ENCODE results near the gene ZNF497.

The ZNF497 gene

DNA sequence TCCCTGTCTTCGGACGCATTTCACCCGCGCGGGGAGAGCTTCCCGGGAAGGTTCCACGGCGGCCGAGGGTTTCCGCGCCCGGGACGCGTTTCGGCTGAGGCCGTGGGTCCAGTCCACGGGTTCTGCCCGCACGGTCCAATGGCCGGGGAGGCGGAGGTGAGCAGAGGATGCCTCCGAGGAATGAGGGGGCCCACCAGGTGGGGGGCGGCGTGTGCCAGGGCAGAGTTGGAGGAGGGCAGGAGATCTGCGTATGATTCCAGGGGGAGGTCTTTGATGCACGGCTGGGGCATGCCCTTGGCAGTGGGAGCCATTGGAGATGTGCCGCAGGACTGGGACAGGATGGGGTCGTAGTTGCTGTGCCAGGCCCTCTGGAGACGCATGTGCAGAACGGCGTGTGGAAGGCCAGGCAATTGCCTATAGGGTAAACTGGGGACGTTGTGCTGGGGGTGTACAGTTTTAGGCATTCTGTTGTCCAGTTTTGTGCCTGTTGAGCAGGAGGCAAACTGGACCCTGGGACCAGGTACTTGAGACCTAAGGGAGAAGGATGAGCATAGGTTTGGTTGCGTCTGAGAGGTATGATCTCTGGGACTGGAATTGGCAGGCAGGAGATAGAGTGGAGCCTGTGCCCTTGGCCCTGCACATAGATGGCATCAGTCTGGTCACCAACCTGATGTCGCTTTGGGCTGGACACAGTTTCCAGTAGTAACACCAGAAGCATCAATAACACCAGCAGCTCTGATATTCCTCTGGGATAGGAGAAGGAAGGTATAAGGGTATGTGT, 46.6 kb upstream of the ZNF497 start (continued):
- TF ChIP-seq, protein P1, sequence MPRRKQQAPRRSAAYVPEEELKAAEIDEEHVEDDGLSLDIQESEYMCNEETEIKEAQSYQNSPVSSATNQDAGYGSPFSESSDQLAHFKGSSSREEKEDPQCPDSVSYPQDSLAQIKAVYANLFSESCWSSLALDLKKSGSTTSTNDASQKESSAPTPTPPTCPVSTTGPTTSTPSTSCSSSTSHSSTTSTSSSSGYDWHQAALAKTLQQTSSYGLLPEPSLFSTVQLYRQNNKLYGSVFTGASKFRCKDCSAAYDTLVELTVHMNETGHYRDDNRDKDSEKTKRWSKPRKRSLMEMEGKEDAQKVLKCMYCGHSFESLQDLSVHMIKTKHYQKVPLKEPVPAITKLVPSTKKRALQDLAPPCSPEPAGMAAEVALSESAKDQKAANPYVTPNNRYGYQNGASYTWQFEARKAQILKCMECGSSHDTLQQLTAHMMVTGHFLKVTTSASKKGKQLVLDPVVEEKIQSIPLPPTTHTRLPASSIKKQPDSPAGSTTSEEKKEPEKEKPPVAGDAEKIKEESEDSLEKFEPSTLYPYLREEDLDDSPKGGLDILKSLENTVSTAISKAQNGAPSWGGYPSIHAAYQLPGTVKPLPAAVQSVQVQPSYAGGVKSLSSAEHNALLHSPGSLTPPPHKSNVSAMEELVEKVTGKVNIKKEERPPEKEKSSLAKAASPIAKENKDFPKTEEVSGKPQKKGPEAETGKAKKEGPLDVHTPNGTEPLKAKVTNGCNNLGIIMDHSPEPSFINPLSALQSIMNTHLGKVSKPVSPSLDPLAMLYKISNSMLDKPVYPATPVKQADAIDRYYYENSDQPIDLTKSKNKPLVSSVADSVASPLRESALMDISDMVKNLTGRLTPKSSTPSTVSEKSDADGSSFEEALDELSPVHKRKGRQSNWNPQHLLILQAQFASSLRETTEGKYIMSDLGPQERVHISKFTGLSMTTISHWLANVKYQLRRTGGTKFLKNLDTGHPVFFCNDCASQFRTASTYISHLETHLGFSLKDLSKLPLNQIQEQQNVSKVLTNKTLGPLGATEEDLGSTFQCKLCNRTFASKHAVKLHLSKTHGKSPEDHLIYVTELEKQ (tag by site-specific recombination; IDR thresholded peaks at IDR 0.05; ENCODE audit: borderline replicate concordance) = no peak
- TF ChIP-seq ZNF629 (tag by site-specific recombination; IDR thresholded peaks at IDR 0.05) (no peak), GLI4 (tag by site-specific recombination; IDR thresholded peaks at IDR 0.05) (peak; percentile 13; the same call in 1 of the 2 replicates), ZIC2 (tag by site-specific recombination; IDR thresholded peaks at IDR 0.05) (peak; percentile 77), ZNF76 (tag by site-specific recombination; IDR thresholded peaks at IDR 0.05; ENCODE audit: borderline replicate concordance, low read depth) (no peak; the same call in 1 of the 2 replicates), ZNF23 (tag by site-specific recombination; IDR thresholded peaks at IDR 0.05; ENCODE audit: borderline replicate concordance) (no peak), ATF2 (tag by site-specific recombination; IDR thresholded peaks at IDR 0.05; ENCODE audit: low read depth) (no peak), ZNF560 (tag by site-specific recombination; IDR thresholded peaks at IDR 0.05; ENCODE audit: borderline replicate concordance) (no peak), KLF8 (tag by site-specific recombination; IDR thresholded peaks at IDR 0.05) (no peak), ZNF274 (IDR thresholded peaks at IDR 0.05; ENCODE audit: low read length) (no peak), ZNF274 (tag by site-specific recombination; IDR thresholded peaks at IDR 0.05; ENCODE audit: borderline replicate concordance) (no peak), ZNF157 (tag by site-specific recombination; IDR thresholded peaks at IDR 0.05) (no peak), BCL11B (tag by site-specific recombination; IDR thresholded peaks at IDR 0.05; ENCODE audit: low read depth) (peak; percentile 40; the same call in 1 of the 2 replicates), GLIS2 (tag by site-specific recombination; IDR thresholded peaks at IDR 0.05) (peak; percentile 75), ZNF114 (tag by site-specific recombination; IDR thresholded peaks at IDR 0.05) (no peak), ZBTB17 (tag by site-specific recombination; IDR thresholded peaks at IDR 0.05) (no peak), ZNF571 (tag by site-specific recombination; IDR thresholded peaks at IDR 0.05) (no peak), ZNF214 (tag by site-specific recombination; IDR thresholded peaks at IDR 0.05; ENCODE audit: borderline replicate concordance) (no peak), SP3 (tag by site-specific recombination; IDR thresholded peaks at IDR 0.05) (peak; percentile 37; the same call in 1 of the 2 replicates), GFI1B (tag by site-specific recombination; IDR thresholded peaks at IDR 0.05) (no peak), ZNF530 (tag by site-specific recombination; IDR thresholded peaks at IDR 0.05; ENCODE audit: low read depth) (no peak), HOXD13 (CRISPR knock-in tag; IDR thresholded peaks at IDR 0.05; ENCODE audit: borderline replicate concordance) (no peak), ZNF2 (tag by site-specific recombination; IDR thresholded peaks at IDR 0.05) (no peak), ZNF341 (tag by site-specific recombination; IDR thresholded peaks at IDR 0.05; ENCODE audit: low read depth) (no peak), ZNF664 (tag by site-specific recombination; IDR thresholded peaks at IDR 0.05) (no peak), ZNF510 (tag by site-specific recombination; IDR thresholded peaks at IDR 0.05; ENCODE audit: insufficient replicate concordance) (no peak)
- TF ChIP-seq, protein P2, sequence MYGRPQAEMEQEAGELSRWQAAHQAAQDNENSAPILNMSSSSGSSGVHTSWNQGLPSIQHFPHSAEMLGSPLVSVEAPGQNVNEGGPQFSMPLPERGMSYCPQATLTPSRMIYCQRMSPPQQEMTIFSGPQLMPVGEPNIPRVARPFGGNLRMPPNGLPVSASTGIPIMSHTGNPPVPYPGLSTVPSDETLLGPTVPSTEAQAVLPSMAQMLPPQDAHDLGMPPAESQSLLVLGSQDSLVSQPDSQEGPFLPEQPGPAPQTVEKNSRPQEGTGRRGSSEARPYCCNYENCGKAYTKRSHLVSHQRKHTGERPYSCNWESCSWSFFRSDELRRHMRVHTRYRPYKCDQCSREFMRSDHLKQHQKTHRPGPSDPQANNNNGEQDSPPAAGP (tag by site-specific recombination; IDR thresholded peaks at IDR 0.05) = no peak
- TF ChIP-seq, protein P3, sequence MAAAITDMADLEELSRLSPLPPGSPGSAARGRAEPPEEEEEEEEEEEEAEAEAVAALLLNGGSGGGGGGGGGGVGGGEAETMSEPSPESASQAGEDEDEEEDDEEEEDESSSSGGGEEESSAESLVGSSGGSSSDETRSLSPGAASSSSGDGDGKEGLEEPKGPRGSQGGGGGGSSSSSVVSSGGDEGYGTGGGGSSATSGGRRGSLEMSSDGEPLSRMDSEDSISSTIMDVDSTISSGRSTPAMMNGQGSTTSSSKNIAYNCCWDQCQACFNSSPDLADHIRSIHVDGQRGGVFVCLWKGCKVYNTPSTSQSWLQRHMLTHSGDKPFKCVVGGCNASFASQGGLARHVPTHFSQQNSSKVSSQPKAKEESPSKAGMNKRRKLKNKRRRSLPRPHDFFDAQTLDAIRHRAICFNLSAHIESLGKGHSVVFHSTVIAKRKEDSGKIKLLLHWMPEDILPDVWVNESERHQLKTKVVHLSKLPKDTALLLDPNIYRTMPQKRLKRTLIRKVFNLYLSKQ (tag by site-specific recombination; IDR thresholded peaks at IDR 0.05; ENCODE audit: borderline replicate concordance) = no peak
- TF ChIP-seq, protein P4, sequence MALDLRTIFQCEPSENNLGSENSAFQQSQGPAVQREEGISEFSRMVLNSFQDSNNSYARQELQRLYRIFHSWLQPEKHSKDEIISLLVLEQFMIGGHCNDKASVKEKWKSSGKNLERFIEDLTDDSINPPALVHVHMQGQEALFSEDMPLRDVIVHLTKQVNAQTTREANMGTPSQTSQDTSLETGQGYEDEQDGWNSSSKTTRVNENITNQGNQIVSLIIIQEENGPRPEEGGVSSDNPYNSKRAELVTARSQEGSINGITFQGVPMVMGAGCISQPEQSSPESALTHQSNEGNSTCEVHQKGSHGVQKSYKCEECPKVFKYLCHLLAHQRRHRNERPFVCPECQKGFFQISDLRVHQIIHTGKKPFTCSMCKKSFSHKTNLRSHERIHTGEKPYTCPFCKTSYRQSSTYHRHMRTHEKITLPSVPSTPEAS (tag by site-specific recombination; IDR thresholded peaks at IDR 0.05) = no peak; the same call in 1 of the 2 replicates
- TF ChIP-seq, protein P5, sequence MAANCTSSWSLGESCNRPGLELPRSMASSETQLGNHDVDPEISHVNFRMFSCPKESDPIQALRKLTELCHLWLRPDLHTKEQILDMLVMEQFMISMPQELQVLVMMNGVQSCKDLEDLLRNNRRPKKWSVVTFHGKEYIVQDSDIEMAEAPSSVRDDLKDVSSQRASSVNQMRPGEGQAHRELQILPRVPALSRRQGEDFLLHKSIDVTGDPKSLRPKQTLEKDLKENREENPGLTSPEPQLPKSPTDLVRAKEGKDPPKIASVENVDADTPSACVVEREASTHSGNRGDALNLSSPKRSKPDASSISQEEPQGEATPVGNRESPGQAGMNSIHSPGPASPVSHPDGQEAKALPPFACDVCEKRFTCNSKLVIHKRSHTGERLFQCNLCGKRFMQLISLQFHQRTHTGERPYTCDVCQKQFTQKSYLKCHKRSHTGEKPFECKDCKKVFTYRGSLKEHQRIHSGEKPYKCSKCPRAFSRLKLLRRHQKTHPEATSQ (tag by site-specific recombination; IDR thresholded peaks at IDR 0.05) = no peak
